SK-N-SH treated with all-trans-retinoic acid at 6 μM for 48 hours (cell line): ENCODE data around the gene SSX2IP.

Experiments
- ATAC-seq: fragments of 200-7000 bp; cut with Tn5 transposase; 3 replicates; pipeline ENCODE4 v1.9.1; 2020; ENCODE audit warnings: mild to moderate bottlenecking, moderate library complexity
- BACH2 ChIP-seq: fragments of 250-450 bp; sonication (Bioruptor Pico); IDR thresholded peaks from 2 replicates; pipeline ENCODE4 v1.9.0; 2021; ENCODE audit warnings: mild to moderate bottlenecking, borderline replicate concordance
- ESRRG ChIP-seq: fragments of 250-450 bp; sonication (Bioruptor Pico); IDR thresholded peaks from 2 replicates; pipeline ENCODE4 v1.6.1; 2021; ENCODE audit warnings: mild to moderate bottlenecking
- GLIS3 ChIP-seq: fragments of 250-450 bp; sonication (Bioruptor Pico); IDR thresholded peaks from 2 replicates; pipeline ENCODE4 v1.5.0; 2020; ENCODE audit warnings: mild to moderate bottlenecking, moderate library complexity
- ISL1 ChIP-seq: fragments of 250-450 bp; sonication (Bioruptor Pico); IDR thresholded peaks from 2 replicates; pipeline ENCODE4 v2.1.2; 2022; ENCODE audit warnings: mild to moderate bottlenecking, moderate library complexity
- OSR1 ChIP-seq: fragments of 250-450 bp; sonication (Bioruptor Pico); IDR thresholded peaks from 2 replicates; pipeline ENCODE4 v1.8.0; 2022; ENCODE audit warnings: moderate library complexity, mild to moderate bottlenecking, inconsistent platforms
- POU6F1 ChIP-seq: fragments of 250-450 bp; sonication (Bioruptor Pico); IDR thresholded peaks from 2 replicates; pipeline ENCODE4 v1.8.0; 2021; ENCODE audit warnings: low read depth, mild to moderate bottlenecking, moderate library complexity, borderline replicate concordance
- PPARA ChIP-seq: fragments of 250-450 bp; sonication (Bioruptor Pico); IDR thresholded peaks from 2 replicates; pipeline ENCODE4 v1.5.0; 2020; ENCODE audit warnings: mild to moderate bottlenecking, borderline replicate concordance
- SNAI2 ChIP-seq: fragments of 250-450 bp; sonication (Bioruptor Pico); IDR thresholded peaks from 2 replicates; pipeline ENCODE4 v1.5.0; 2020; ENCODE audit warnings: mild to moderate bottlenecking, moderate library complexity
- TOX ChIP-seq: fragments of 250-450 bp; sonication (Bioruptor Pico); IDR thresholded peaks from 2 replicates; pipeline ENCODE4 v1.8.0; 2021; ENCODE audit warnings: mild to moderate bottlenecking, moderate library complexity, borderline replicate concordance
- ZC3H10 ChIP-seq: fragments of 250-450 bp; sonication (Bioruptor Pico); IDR thresholded peaks from 2 replicates; pipeline ENCODE4 v1.5.1; 2021; ENCODE audit warnings: mild to moderate bottlenecking, moderate library complexity
- ZFP3 ChIP-seq: fragments of 250-450 bp; sonication (Bioruptor Pico); IDR thresholded peaks from 2 replicates; pipeline ENCODE4 v1.5.0; 2020; ENCODE audit warnings: mild to moderate bottlenecking, moderate library complexity
- ZFP30 ChIP-seq: fragments of 450-650 bp; formaldehyde crosslinking; IDR thresholded peaks from 2 replicates; pipeline ENCODE4 v1.5.0; 2022; ENCODE audit warnings: mild to moderate bottlenecking, moderate library complexity
- ZNF565 ChIP-seq: fragments of 450-650 bp; formaldehyde crosslinking; conservative IDR thresholded peaks from 2 replicates; pipeline ENCODE4 v1.5.0; 2020; ENCODE audit warnings: low read depth, mild to moderate bottlenecking, moderate library complexity
- ZNF8 ChIP-seq: fragments of 450-650 bp; formaldehyde crosslinking; IDR thresholded peaks from 2 replicates; pipeline ENCODE4 v1.5.0; 2020; ENCODE audit warnings: mild to moderate bottlenecking, moderate library complexity
- TF ChIP-seq, protein P1 (sequence below): fragments of 250-450 bp; sonication (Bioruptor Pico); IDR thresholded peaks from 2 replicates; pipeline ENCODE4 v1.8.0; 2020; ENCODE audit warnings: mild to moderate bottlenecking, moderate library complexity, borderline replicate concordance
- TF ChIP-seq, protein P2 (sequence below): fragments of 250-450 bp; sonication (Bioruptor Pico); IDR thresholded peaks from 2 replicates; pipeline ENCODE4 v1.5.1; 2021; ENCODE audit warnings: mild to moderate bottlenecking, moderate library complexity
- TF ChIP-seq, protein P3 (sequence below): fragments of 250-450 bp; sonication (Bioruptor Pico); IDR thresholded peaks from 2 replicates; pipeline ENCODE4 v1.5.1; 2020; ENCODE audit warnings: low read depth, mild to moderate bottlenecking, moderate library complexity
- TF ChIP-seq, protein P4 (sequence below): fragments of 250-450 bp; sonication (Bioruptor Pico); IDR thresholded peaks from 2 replicates; pipeline ENCODE4 v1.5.0; 2020; ENCODE audit warnings: mild to moderate bottlenecking, moderate library complexity

The SSX2IP gene

GRCh38 chr1:84634536-84635205 lies 55.6 kb downstream of the SSX2IP start:
- ATAC-seq, result no peak
- TF ChIP-seq TOX (CRISPR knock-in tag), result no peak
- no peak for TF ChIP-seq ISL1 (CRISPR knock-in tag)
- TF ChIP-seq ZC3H10 (CRISPR knock-in tag), result no peak
- TF ChIP-seq, protein P1, sequence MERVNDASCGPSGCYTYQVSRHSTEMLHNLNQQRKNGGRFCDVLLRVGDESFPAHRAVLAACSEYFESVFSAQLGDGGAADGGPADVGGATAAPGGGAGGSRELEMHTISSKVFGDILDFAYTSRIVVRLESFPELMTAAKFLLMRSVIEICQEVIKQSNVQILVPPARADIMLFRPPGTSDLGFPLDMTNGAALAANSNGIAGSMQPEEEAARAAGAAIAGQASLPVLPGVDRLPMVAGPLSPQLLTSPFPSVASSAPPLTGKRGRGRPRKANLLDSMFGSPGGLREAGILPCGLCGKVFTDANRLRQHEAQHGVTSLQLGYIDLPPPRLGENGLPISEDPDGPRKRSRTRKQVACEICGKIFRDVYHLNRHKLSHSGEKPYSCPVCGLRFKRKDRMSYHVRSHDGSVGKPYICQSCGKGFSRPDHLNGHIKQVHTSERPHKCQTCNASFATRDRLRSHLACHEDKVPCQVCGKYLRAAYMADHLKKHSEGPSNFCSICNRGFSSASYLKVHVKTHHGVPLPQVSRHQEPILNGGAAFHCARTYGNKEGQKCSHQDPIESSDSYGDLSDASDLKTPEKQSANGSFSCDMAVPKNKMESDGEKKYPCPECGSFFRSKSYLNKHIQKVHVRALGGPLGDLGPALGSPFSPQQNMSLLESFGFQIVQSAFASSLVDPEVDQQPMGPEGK (CRISPR knock-in tag), result no peak
- TF ChIP-seq, protein P2, sequence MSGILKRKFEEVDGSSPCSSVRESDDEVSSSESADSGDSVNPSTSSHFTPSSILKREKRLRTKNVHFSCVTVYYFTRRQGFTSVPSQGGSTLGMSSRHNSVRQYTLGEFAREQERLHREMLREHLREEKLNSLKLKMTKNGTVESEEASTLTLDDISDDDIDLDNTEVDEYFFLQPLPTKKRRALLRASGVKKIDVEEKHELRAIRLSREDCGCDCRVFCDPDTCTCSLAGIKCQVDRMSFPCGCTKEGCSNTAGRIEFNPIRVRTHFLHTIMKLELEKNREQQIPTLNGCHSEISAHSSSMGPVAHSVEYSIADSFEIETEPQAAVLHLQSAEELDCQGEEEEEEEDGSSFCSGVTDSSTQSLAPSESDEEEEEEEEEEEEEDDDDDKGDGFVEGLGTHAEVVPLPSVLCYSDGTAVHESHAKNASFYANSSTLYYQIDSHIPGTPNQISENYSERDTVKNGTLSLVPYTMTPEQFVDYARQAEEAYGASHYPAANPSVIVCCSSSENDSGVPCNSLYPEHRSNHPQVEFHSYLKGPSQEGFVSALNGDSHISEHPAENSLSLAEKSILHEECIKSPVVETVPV (CRISPR knock-in tag), result no peak
- no peak for TF ChIP-seq ZNF565 (CRISPR knock-in tag)
- TF ChIP-seq ZNF8 (CRISPR knock-in tag), result no peak
- TF ChIP-seq, protein P3, sequence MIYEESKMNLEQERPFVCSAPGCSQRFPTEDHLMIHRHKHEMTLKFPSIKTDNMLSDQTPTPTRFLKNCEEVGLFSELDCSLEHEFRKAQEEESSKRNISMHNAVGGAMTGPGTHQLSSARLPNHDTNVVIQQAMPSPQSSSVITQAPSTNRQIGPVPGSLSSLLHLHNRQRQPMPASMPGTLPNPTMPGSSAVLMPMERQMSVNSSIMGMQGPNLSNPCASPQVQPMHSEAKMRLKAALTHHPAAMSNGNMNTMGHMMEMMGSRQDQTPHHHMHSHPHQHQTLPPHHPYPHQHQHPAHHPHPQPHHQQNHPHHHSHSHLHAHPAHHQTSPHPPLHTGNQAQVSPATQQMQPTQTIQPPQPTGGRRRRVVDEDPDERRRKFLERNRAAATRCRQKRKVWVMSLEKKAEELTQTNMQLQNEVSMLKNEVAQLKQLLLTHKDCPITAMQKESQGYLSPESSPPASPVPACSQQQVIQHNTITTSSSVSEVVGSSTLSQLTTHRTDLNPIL, result no peak
- no peak for TF ChIP-seq BACH2 (CRISPR knock-in tag)
- TF ChIP-seq POU6F1 (CRISPR knock-in tag), result no peak
- TF ChIP-seq SNAI2 (CRISPR knock-in tag), result no peak
- TF ChIP-seq OSR1 (CRISPR knock-in tag), result no peak
- TF ChIP-seq, protein P4, sequence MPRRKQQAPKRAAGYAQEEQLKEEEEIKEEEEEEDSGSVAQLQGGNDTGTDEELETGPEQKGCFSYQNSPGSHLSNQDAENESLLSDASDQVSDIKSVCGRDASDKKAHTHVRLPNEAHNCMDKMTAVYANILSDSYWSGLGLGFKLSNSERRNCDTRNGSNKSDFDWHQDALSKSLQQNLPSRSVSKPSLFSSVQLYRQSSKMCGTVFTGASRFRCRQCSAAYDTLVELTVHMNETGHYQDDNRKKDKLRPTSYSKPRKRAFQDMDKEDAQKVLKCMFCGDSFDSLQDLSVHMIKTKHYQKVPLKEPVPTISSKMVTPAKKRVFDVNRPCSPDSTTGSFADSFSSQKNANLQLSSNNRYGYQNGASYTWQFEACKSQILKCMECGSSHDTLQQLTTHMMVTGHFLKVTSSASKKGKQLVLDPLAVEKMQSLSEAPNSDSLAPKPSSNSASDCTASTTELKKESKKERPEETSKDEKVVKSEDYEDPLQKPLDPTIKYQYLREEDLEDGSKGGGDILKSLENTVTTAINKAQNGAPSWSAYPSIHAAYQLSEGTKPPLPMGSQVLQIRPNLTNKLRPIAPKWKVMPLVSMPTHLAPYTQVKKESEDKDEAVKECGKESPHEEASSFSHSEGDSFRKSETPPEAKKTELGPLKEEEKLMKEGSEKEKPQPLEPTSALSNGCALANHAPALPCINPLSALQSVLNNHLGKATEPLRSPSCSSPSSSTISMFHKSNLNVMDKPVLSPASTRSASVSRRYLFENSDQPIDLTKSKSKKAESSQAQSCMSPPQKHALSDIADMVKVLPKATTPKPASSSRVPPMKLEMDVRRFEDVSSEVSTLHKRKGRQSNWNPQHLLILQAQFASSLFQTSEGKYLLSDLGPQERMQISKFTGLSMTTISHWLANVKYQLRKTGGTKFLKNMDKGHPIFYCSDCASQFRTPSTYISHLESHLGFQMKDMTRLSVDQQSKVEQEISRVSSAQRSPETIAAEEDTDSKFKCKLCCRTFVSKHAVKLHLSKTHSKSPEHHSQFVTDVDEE, result no peak
- no peak for TF ChIP-seq GLIS3

DNA sequence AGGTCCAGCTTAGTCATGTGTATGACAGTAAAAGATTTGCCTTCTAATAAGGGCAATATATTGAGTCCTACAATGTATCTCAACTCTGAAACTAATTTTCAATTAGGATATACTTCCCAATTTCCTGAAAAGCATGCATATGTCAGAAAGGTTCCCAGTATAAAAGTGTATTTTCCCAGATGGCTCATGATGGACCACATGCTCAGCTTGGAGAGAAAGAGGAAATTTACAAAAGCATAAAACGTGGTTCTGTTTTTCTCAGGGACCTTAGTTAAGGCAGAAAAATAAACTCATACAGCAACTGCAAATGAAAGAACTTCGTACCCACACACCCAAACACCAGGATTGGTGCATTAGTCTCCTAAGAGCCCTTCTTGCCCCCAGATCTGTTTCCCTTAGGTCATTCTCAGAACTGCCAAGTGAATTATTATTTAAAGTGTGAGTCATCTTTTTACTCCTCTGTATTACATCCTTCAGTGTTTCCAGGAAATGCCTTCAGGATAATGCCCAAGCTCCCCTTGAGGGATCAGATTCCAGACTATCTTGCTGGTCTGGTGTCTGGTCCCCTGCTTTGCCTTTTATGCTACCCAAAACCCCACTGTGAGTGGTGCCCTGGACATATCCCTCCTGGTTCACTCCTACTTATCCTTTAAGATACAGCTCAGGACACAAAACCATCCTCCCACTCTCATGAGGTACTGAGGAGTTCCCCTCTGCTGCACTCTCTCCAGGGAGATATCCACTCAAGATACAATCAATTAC lies 57.4 kb downstream of the SSX2IP start:
- TF ChIP-seq ISL1 (CRISPR knock-in tag) (peak; percentile 17; the same call in 1 of the 2 replicates), PPARA (no peak), ZFP30 (no peak)
- TF ChIP-seq, all 23 proteins: peak for 1
- peak; percentile 95 for ATAC-seq

GRCh38 chr1:84632137-84632536 lies 58.1 kb downstream of the SSX2IP start:
- no peak; the same call in 2 of the 3 replicates for ATAC-seq
- TF ChIP-seq ZFP3 (CRISPR knock-in tag) (no peak), GLIS3 (no peak), ZC3H10 (CRISPR knock-in tag) (no peak), ESRRG (no peak)
- TF ChIP-seq, protein P1 (CRISPR knock-in tag), result no peak
